A549 (cell line): ENCODE results near the gene C3orf70.

ENCODE experiments used
- BHLHE40 ChIP-seq: IDR thresholded peaks from 2 replicates; pipeline ENCODE4 v1.6.1; 2012; ENCODE audit warnings: low read depth, low read length, inconsistent platforms
- CBX8 ChIP-seq: fragments of 200-600 bp; sonication (generic); IDR thresholded peaks from 2 replicates; pipeline ENCODE4 v1.6.1; 2016
- EP300 ChIP-seq, 2 experiments: fragments of >200 bp; sonication (Bioruptor Twin); formaldehyde crosslinking; IDR thresholded peaks; 2 replicates in 1 of 2; 3 replicates in 1 of 2; pipeline ENCODE4 v1.6.1; 2016 to 2017
- MAZ ChIP-seq: fragments of 150-350 bp; IDR thresholded peaks from 2 replicates; pipeline ENCODE4 v1.6.1; 2014; ENCODE audit warnings: antibody characterized with exemption, low read depth, low read length, borderline replicate concordance
- MYC ChIP-seq: IDR thresholded peaks from 2 replicates; pipeline ENCODE4 v1.6.1; 2012; ENCODE audit warnings: mild to moderate bottlenecking, inconsistent platforms, low read length, improper control_type of control experiment, borderline replicate concordance
- POLR2A ChIP-seq: IDR thresholded peaks from 2 replicates; pipeline ENCODE4 v1.6.1; 2012; ENCODE audit warnings: mild to moderate bottlenecking, low read length
- RFX5 ChIP-seq: fragments of 450-650 bp; IDR thresholded peaks from 2 replicates; pipeline ENCODE4 v1.7.1; 2014; ENCODE audit warnings: antibody characterized with exemption, mild to moderate bottlenecking, moderate library complexity
- RNF2 ChIP-seq: fragments of 200-600 bp; sonication (generic); IDR thresholded peaks from 2 replicates; pipeline ENCODE4 v1.6.1; 2016; ENCODE audit warnings: low read depth, mild to moderate bottlenecking, antibody characterized with exemption, moderate library complexity, borderline replicate concordance
- SMC3 ChIP-seq: fragments of >200 bp; sonication (Bioruptor Twin); formaldehyde crosslinking; IDR thresholded peaks from 3 replicates; pipeline ENCODE4 v1.6.1; 2018; ENCODE audit warnings: inconsistent platforms
- SREBF2 ChIP-seq: fragments of 450-650 bp; IDR thresholded peaks from 2 replicates; pipeline ENCODE4 v1.6.1; 2014; ENCODE audit warnings: mild to moderate bottlenecking, moderate library complexity
- TF ChIP-seq, protein P1 (sequence below): fragments of >200 bp; sonication (Bioruptor Twin); formaldehyde crosslinking; IDR thresholded peaks from 3 replicates; pipeline ENCODE4 v1.5.1; 2016
- TF ChIP-seq, protein P2 (sequence below): fragments of 200-600 bp; sonication (generic); IDR thresholded peaks from 2 replicates; pipeline ENCODE4 v1.6.1; 2016; ENCODE audit warnings: antibody characterized with exemption, mild to moderate bottlenecking, moderate library complexity
- TF ChIP-seq, protein P3 (sequence below): IDR thresholded peaks from 2 replicates; pipeline ENCODE4 v1.6.1; 2012
- TF ChIP-seq, protein P4 (sequence below): fragments of 450-650 bp; IDR thresholded peaks from 2 replicates; pipeline ENCODE4 v1.6.1; 2014; ENCODE audit warnings: antibody characterized with exemption

DNA sequence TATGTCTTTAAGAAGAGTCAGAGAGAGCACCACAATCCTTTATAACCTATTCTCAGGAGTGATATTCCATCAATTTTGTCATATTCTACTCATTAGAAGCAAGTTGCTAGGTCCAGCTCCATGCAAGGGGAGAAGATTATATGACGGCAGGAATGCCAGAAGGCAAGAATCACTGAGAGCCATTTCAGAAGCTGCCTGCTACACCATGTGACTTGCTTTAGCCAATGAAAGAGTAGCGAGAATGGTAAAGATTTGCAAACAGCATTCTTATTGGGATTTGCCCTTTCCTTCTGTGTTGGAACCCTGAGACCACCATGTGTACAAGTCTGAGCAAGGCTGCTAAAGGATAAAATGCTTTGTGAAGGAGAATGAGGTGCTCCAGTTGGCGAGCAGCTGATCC lies 4.5 kb upstream of the C3orf70 start:
- TF ChIP-seq RFX5: no peak
- no peak for TF ChIP-seq MYC
- no peak for TF ChIP-seq BHLHE40
- TF ChIP-seq, protein P1, sequence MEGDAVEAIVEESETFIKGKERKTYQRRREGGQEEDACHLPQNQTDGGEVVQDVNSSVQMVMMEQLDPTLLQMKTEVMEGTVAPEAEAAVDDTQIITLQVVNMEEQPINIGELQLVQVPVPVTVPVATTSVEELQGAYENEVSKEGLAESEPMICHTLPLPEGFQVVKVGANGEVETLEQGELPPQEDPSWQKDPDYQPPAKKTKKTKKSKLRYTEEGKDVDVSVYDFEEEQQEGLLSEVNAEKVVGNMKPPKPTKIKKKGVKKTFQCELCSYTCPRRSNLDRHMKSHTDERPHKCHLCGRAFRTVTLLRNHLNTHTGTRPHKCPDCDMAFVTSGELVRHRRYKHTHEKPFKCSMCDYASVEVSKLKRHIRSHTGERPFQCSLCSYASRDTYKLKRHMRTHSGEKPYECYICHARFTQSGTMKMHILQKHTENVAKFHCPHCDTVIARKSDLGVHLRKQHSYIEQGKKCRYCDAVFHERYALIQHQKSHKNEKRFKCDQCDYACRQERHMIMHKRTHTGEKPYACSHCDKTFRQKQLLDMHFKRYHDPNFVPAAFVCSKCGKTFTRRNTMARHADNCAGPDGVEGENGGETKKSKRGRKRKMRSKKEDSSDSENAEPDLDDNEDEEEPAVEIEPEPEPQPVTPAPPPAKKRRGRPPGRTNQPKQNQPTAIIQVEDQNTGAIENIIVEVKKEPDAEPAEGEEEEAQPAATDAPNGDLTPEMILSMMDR: no peak
- TF ChIP-seq, protein P2, sequence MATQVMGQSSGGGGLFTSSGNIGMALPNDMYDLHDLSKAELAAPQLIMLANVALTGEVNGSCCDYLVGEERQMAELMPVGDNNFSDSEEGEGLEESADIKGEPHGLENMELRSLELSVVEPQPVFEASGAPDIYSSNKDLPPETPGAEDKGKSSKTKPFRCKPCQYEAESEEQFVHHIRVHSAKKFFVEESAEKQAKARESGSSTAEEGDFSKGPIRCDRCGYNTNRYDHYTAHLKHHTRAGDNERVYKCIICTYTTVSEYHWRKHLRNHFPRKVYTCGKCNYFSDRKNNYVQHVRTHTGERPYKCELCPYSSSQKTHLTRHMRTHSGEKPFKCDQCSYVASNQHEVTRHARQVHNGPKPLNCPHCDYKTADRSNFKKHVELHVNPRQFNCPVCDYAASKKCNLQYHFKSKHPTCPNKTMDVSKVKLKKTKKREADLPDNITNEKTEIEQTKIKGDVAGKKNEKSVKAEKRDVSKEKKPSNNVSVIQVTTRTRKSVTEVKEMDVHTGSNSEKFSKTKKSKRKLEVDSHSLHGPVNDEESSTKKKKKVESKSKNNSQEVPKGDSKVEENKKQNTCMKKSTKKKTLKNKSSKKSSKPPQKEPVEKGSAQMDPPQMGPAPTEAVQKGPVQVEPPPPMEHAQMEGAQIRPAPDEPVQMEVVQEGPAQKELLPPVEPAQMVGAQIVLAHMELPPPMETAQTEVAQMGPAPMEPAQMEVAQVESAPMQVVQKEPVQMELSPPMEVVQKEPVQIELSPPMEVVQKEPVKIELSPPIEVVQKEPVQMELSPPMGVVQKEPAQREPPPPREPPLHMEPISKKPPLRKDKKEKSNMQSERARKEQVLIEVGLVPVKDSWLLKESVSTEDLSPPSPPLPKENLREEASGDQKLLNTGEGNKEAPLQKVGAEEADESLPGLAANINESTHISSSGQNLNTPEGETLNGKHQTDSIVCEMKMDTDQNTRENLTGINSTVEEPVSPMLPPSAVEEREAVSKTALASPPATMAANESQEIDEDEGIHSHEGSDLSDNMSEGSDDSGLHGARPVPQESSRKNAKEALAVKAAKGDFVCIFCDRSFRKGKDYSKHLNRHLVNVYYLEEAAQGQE: no peak
- no peak for TF ChIP-seq MAZ
- no peak for TF ChIP-seq SMC3
- no peak for TF ChIP-seq EP300 (IDR thresholded peaks at IDR 0.05)
- no peak for TF ChIP-seq SREBF2
- TF ChIP-seq, protein P3, sequence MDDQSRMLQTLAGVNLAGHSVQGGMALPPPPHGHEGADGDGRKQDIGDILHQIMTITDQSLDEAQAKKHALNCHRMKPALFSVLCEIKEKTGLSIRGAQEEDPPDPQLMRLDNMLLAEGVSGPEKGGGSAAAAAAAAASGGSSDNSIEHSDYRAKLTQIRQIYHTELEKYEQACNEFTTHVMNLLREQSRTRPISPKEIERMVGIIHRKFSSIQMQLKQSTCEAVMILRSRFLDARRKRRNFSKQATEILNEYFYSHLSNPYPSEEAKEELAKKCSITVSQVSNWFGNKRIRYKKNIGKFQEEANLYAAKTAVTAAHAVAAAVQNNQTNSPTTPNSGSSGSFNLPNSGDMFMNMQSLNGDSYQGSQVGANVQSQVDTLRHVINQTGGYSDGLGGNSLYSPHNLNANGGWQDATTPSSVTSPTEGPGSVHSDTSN: no peak
- no peak for TF ChIP-seq POLR2A
- no peak for TF ChIP-seq CBX8
- TF ChIP-seq RNF2: no peak
- TF ChIP-seq, protein P4, sequence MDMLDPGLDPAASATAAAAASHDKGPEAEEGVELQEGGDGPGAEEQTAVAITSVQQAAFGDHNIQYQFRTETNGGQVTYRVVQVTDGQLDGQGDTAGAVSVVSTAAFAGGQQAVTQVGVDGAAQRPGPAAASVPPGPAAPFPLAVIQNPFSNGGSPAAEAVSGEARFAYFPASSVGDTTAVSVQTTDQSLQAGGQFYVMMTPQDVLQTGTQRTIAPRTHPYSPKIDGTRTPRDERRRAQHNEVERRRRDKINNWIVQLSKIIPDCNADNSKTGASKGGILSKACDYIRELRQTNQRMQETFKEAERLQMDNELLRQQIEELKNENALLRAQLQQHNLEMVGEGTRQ: no peak
